SK-N-SH (cell line): ENCODE measurements around the gene WDR7. TPM values are rescaled to one million over a fixed set of nuclear protein-coding genes. Genes with fewer than 3 reads are reported as not detected.

Experiments used
- CTCF ChIA-PET: fragments of 300-600, 350-600 bp; formaldehyde crosslinking; extraction: SDS; loops from one replicate; lab custom pipeline; 2021; lab: Yijun Ruan, JAX
- POLR2A ChIA-PET: fragments of 350-600 bp; sonication (Branson Sonifier 250); formaldehyde crosslinking; extraction: SDS; loops from one replicate; lab custom pipeline; 2020; ENCODE audit warnings: antibody characterized with exemption, inconsistent platforms; lab: Yijun Ruan, JAX
- DNase-seq: peaks from one replicate; pipeline ENCODE4 v3.0.0; 2012
- H2AFZ ChIP-seq: fragments of 200-600 bp; sonication (generic); 2 replicates; pipeline ENCODE4 v1.8.1; 2016; ENCODE audit warnings: antibody characterized with exemption, mild to moderate bottlenecking, low read depth
- H3F3A ChIP-seq: fragments of 200-600 bp; sonication (generic); replicated peaks from 2 replicates; pipeline ENCODE3; 2016; ENCODE audit warnings: antibody characterized with exemption, mild to moderate bottlenecking; ENCODE audit not compliant: insufficient read depth
- H3K27ac ChIP-seq, 2 experiments: fragments of 200-500 bp in 1 of 2; fragments of 200-600 bp in 1 of 2; sonication (Bioruptor generic) in 1 of 2; sonication (generic), shearing (Covaris generic) in 1 of 2; 2 replicates each; pipeline versions ENCODE4 v1.5.1 to v1.6.1; 2014 to 2016; ENCODE audit warnings: low read depth in 2 of 2, inconsistent platforms in 1 of 2, low read length in 1 of 2, mild to moderate bottlenecking in 1 of 2, mixed read lengths in 1 of 2
- H3K27me3 ChIP-seq: fragments of 200-600 bp; sonication (generic), shearing (Covaris generic); 2 replicates; pipeline ENCODE4 v1.6.1; 2016; ENCODE audit warnings: mixed run types; ENCODE audit not compliant: insufficient read depth
- H3K36me3 ChIP-seq, 2 experiments: fragments of 200-500 bp in 1 of 2; fragments of 200-600 bp in 1 of 2; sonication (Bioruptor generic) in 1 of 2; sonication (generic) in 1 of 2; replicated peaks in 1 of 2; 2 replicates each; pipeline versions ENCODE3 to v1.5.1; 2014 to 2016; ENCODE audit warnings: low read length in 1 of 2, mild to moderate bottlenecking in 1 of 2; ENCODE audit not compliant: insufficient read depth in 2 of 2, control insufficient read depth in 1 of 2
- H3K4me1 ChIP-seq, 2 experiments: fragments of 200-500 bp in 1 of 2; fragments of 200-600 bp in 1 of 2; sonication (Bioruptor generic) in 1 of 2; sonication (generic), shearing (Covaris generic) in 1 of 2; 2 replicates each; pipeline versions ENCODE4 v1.5.1 to v1.6.1; 2014 to 2016; ENCODE audit warnings: low read depth in 1 of 2, low read length in 1 of 2, mixed run types in 1 of 2; ENCODE audit not compliant: insufficient read depth in 2 of 2, control insufficient read depth in 1 of 2
- H3K4me2 ChIP-seq: fragments of 200-600 bp; sonication (generic), shearing (Covaris generic); 2 replicates; pipeline ENCODE4 v1.6.1; 2017; ENCODE audit warnings: mixed run types
- H3K4me3 ChIP-seq, 2 experiments: fragments of 200-500 bp in 1 of 2; fragments of 200-600 bp in 1 of 2; sonication (Bioruptor generic) in 1 of 2; sonication (generic), shearing (Covaris generic) in 1 of 2; 2 replicates each; pipeline versions ENCODE4 v1.5.1 to v1.8.1; 2014 to 2016; ENCODE audit warnings: low read depth in 2 of 2, inconsistent platforms in 1 of 2, low read length in 1 of 2, mild to moderate bottlenecking in 1 of 2, mixed read lengths in 1 of 2, moderate library complexity in 1 of 2
- H3K79me2 ChIP-seq: fragments of 200-600 bp; sonication (generic); 2 replicates; pipeline ENCODE4 v1.8.1; 2017; ENCODE audit warnings: mild to moderate bottlenecking; ENCODE audit not compliant: insufficient read depth
- H3K9ac ChIP-seq: fragments of 200-600 bp; sonication (generic); 2 replicates; pipeline ENCODE4 v1.6.1; 2017; ENCODE audit warnings: mixed run types
- H3K9me2 ChIP-seq: fragments of 200-600 bp; sonication (generic); 2 replicates; pipeline ENCODE4 v1.6.1; 2017; ENCODE audit warnings: mixed run types
- H3K9me3 ChIP-seq: fragments of 200-600 bp; sonication (generic); 2 replicates; pipeline ENCODE4 v1.6.1; 2017; ENCODE audit warnings: mixed run types, mild to moderate bottlenecking, moderate library complexity
- H4K20me1 ChIP-seq: fragments of 200-600 bp; sonication (generic); 2 replicates; pipeline ENCODE4 v1.6.1; 2017; ENCODE audit warnings: mild to moderate bottlenecking, mixed run types; ENCODE audit not compliant: insufficient read depth
- EZH2phosphoT487 ChIP-seq: fragments of 200-600 bp; sonication (generic); IDR thresholded peaks from 2 replicates; pipeline ENCODE4 v1.6.1; 2017; ENCODE audit warnings: low read depth, mixed run types, mild to moderate bottlenecking, antibody characterized with exemption, moderate library complexity, borderline replicate concordance
- FOSL2 ChIP-seq: IDR thresholded peaks from 2 replicates; pipeline ENCODE4 v1.4.0; 2012; ENCODE audit warnings: low read depth, mild to moderate bottlenecking, moderate library complexity, borderline replicate concordance
- NRF1 ChIP-seq: IDR thresholded peaks from 2 replicates; pipeline ENCODE4 v1.6.1; 2012; ENCODE audit warnings: low read depth, mild to moderate bottlenecking, low read length
- POLR2AphosphoS5 ChIP-seq: IDR thresholded peaks from 2 replicates; pipeline ENCODE4 v1.6.1; 2012; ENCODE audit warnings: low read depth, low read length
- RFX5 ChIP-seq: IDR thresholded peaks from 2 replicates; pipeline ENCODE4 v1.6.1; 2012; ENCODE audit warnings: mild to moderate bottlenecking, improper control_type of control experiment, low read length
- RXRA ChIP-seq: IDR thresholded peaks from 2 replicates; pipeline ENCODE4 v1.4.0; 2012; ENCODE audit warnings: low read depth, mild to moderate bottlenecking, borderline replicate concordance
- TCF12 ChIP-seq: IDR thresholded peaks from 2 replicates; pipeline ENCODE4 v1.4.0; 2012
- TEAD4 ChIP-seq: IDR thresholded peaks from 2 replicates; pipeline ENCODE4 v1.4.0; 2012; ENCODE audit warnings: mild to moderate bottlenecking, borderline replicate concordance; ENCODE audit not compliant: insufficient read depth
- WGBS: methylation state at CpG from one replicate; pipeline ENCODE4 v1.1.6; 2017; ENCODE audit warnings: low lambda C conversion rate; 5-methylcytosine and 5-hydroxymethylcytosine counted together
- polyA plus RNA-seq, 3 experiments: library from polyadenylated mRNA; depleted of rRNA; stranded (reverse); fragments of >200 nt; gene quantifications; 2 replicates each; pipeline ENCODE4 v1.2.3, GENCODE V29; 2012
- TF ChIP-seq, protein P1 (sequence below): fragments of 150-350 bp; IDR thresholded peaks from 2 replicates; pipeline ENCODE4 v1.6.1; 2017; ENCODE audit warnings: antibody characterized with exemption, low read length, low read depth, borderline replicate concordance
- TF ChIP-seq, protein P2 (sequence below): IDR thresholded peaks from 2 replicates; pipeline ENCODE4 v1.6.1; 2012; ENCODE audit warnings: mild to moderate bottlenecking, low read depth, low read length, moderate library complexity
- TF ChIP-seq, protein P3 (sequence below): IDR thresholded peaks from 2 replicates; pipeline ENCODE4 v1.4.0; 2012; ENCODE audit warnings: low read depth
- TF ChIP-seq, protein P4 (sequence below): fragments of 200-600 bp; sonication (generic); IDR thresholded peaks from 2 replicates; pipeline ENCODE4 v1.6.1; 2017; ENCODE audit warnings: antibody characterized with exemption, mild to moderate bottlenecking, moderate library complexity

The WDR7 gene
- polyA plus RNA-seq, 1 of the 3 experiments (the other 2 are of a cell fraction): 4.1 TPM

DNA sequence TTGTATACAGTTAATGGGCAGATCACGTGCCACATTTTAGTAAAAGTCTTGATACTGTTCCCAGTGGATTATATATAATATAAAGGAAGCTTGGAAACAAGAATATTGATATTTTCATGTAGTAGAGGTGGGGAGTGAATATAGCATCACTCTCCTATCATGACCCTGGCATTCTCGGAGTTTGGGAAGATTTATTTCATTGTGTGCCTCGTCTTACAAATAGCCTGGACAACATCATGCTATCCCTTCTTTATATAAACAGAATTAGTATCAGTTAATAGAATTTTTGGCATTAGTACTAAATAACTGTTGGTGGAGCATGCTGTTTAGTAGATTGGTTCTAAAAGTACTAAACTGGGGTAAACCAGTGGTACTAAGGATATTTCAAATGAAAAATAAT is 283.7 kb downstream of the WDR7 start (continued):
- TF ChIP-seq, protein P1, sequence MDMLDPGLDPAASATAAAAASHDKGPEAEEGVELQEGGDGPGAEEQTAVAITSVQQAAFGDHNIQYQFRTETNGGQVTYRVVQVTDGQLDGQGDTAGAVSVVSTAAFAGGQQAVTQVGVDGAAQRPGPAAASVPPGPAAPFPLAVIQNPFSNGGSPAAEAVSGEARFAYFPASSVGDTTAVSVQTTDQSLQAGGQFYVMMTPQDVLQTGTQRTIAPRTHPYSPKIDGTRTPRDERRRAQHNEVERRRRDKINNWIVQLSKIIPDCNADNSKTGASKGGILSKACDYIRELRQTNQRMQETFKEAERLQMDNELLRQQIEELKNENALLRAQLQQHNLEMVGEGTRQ: no peak

DNA sequence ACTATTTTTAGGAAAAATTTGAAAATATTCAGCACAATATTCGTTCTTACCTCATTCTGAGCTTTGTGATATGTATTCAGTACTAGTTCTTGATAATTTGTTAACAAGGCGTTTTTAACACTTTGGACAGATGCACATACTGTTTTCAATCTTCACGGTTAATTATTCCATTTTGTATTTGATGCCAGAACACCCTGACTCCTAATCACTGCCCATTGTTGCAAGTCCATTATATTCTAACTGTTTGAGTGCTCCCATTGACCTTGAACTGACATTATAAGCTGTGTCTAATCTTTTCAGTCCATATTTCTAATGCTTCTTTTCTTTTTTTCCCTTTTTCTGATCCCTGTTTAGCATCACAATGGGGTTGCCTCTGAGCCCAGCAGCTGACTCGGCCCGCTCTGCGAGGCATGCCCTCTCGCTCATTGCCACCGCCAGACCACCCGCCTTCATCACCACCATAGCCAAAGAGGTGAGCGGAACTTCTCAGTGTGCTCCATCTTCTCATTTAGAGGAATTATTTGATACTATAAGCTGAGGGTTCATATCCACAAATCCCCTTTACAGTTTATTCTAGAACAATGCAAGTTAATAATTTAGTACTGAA is 284.4 kb downstream of the WDR7 start:
- 94% methylated on average over 10 of the region's 10 CpGs for WGBS
- H3K4me2 ChIP-seq: no peak overlapping the region
- DNase-seq: no peak
- no peaks in the 10 kb centered on the region for H3K4me1 ChIP-seq
- H3K9me2 ChIP-seq: no peaks in the 10 kb centered on the region
- no peaks in the 10 kb centered on the region for H4K20me1 ChIP-seq
- H3K36me3 ChIP-seq: peaks cover 0 to 15% of the 10 kb centered on the region in 2 experiments
- no peak overlapping the region for H3K4me3 ChIP-seq
- H3F3A ChIP-seq: no peaks in the 10 kb centered on the region
- no peaks in the 10 kb centered on the region for H3K27me3 ChIP-seq
- TF ChIP-seq, protein P2, sequence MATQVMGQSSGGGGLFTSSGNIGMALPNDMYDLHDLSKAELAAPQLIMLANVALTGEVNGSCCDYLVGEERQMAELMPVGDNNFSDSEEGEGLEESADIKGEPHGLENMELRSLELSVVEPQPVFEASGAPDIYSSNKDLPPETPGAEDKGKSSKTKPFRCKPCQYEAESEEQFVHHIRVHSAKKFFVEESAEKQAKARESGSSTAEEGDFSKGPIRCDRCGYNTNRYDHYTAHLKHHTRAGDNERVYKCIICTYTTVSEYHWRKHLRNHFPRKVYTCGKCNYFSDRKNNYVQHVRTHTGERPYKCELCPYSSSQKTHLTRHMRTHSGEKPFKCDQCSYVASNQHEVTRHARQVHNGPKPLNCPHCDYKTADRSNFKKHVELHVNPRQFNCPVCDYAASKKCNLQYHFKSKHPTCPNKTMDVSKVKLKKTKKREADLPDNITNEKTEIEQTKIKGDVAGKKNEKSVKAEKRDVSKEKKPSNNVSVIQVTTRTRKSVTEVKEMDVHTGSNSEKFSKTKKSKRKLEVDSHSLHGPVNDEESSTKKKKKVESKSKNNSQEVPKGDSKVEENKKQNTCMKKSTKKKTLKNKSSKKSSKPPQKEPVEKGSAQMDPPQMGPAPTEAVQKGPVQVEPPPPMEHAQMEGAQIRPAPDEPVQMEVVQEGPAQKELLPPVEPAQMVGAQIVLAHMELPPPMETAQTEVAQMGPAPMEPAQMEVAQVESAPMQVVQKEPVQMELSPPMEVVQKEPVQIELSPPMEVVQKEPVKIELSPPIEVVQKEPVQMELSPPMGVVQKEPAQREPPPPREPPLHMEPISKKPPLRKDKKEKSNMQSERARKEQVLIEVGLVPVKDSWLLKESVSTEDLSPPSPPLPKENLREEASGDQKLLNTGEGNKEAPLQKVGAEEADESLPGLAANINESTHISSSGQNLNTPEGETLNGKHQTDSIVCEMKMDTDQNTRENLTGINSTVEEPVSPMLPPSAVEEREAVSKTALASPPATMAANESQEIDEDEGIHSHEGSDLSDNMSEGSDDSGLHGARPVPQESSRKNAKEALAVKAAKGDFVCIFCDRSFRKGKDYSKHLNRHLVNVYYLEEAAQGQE: no peak
- TF ChIP-seq FOSL2: no peak
- TF ChIP-seq, protein P3, sequence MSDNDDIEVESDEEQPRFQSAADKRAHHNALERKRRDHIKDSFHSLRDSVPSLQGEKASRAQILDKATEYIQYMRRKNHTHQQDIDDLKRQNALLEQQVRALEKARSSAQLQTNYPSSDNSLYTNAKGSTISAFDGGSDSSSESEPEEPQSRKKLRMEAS: no peak
- no peak for TF ChIP-seq EZH2phosphoT487
- no peak for TF ChIP-seq POLR2AphosphoS5
- no peak for TF ChIP-seq RXRA
- TF ChIP-seq TCF12: no peak
- TF ChIP-seq NRF1: no peak
- TF ChIP-seq TEAD4: no peak
- no peak for TF ChIP-seq RFX5
- TF ChIP-seq, protein P4, sequence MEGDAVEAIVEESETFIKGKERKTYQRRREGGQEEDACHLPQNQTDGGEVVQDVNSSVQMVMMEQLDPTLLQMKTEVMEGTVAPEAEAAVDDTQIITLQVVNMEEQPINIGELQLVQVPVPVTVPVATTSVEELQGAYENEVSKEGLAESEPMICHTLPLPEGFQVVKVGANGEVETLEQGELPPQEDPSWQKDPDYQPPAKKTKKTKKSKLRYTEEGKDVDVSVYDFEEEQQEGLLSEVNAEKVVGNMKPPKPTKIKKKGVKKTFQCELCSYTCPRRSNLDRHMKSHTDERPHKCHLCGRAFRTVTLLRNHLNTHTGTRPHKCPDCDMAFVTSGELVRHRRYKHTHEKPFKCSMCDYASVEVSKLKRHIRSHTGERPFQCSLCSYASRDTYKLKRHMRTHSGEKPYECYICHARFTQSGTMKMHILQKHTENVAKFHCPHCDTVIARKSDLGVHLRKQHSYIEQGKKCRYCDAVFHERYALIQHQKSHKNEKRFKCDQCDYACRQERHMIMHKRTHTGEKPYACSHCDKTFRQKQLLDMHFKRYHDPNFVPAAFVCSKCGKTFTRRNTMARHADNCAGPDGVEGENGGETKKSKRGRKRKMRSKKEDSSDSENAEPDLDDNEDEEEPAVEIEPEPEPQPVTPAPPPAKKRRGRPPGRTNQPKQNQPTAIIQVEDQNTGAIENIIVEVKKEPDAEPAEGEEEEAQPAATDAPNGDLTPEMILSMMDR: no peak
- H3K9me3 ChIP-seq: no peaks in the 10 kb centered on the region
- no peaks in the 10 kb centered on the region for H3K79me2 ChIP-seq
- ChIA-PET CTCF (interaction anchor here (1.3 kb wide), 1 partner anchor 12 kb away, joined by 3 read pairs; no protein-coding TSS in a partner anchor), POLR2A (no interaction called here)
- no peak overlapping the region for H3K27ac ChIP-seq
- H3K9ac ChIP-seq: no peak overlapping the region
- H2AFZ ChIP-seq: no peak overlapping the region
